ENCODE data around the gene LONRF3.

The LONRF3 gene

DNA sequence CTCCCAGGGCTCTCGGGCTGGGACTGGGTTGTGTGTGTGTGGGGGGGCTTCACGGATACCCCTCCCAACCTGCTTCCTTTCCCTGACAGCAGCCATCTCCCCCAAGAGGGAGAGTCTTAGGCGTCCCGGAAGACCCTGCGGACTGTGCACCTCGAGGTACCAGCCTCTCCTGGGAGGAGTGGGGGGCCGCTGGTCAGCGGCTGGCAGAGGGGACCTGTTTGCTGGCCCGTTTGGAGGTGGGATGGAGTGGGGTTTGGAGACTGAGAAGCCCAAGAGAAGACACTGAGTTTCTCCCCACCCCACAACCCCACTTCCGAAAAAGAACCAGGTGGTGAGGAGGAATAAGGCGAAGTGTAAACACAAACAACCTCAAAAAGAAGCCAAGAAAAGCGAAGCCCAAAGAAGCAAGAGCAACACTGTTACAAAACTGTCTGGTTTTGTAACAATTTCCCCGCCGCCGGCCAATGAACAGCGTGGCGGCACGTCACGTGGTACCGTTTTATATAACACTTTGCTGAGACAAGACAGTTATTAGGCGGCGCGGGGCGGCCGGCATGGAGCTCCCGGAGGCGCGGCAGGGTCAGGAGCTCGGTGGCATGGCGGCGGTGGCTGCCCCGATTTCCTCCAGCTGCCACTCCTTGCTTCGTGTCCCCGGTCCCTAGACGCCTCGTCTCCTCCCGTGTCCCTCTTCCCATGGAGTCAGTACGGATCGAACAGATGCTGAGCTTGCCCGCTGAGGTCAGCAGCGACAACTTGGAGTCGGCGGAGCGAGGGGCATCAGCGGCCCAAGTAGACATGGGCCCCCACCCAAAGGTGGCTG is at the start of gene LONRF3:
TSS of gene LONRF3 (plus strand) at position 531 of the 820 bp plus-strand sequence. CDS start at position 694, 163 bp downstream.
- Histone ChIP-seq H3K27me3 (ENCODE audit: insufficient read depth, low read length) (peaks cover 27% of the 10 kb centered on the region), H3K4me3 (ENCODE audit: low read depth, low read length) (peak within 1 kb of the TSS; percentile 76), H3K4me1 (ENCODE audit: control insufficient read depth, insufficient read depth, low read length, unreplicated experiment) (peaks cover 9% of the 10 kb centered on the region), H3K27ac (ENCODE audit: low read depth, low read length) (no peak within 1 kb of the TSS), H2AFZ (ENCODE audit: low read length, unreplicated experiment) (no peak within 1 kb of the TSS), H3K36me3 (ENCODE audit: insufficient read depth, low read length) (no peaks in the 10 kb centered on the region), H3K79me2 (ENCODE audit: control insufficient read depth, insufficient read depth, low read length, unreplicated experiment) (no peaks in the 10 kb centered on the region)

DNA sequence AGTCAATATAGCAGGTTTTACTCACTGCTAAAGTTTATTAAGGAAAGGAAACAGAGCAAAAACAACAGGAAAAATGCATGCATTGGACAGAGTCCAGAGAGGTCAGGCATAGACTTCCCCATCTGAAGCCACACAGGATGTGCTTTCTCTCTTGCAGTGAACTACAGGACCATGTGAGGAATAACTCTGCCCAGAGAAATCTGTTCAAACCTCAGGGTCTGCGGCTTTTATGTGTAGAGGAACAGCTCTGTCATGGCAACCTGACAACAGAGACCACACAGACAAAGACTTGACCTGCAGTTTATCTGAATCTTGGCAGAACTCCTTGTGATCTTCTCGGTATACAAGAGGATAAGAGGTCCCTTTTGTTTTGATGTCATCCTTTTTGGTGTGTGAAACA is 46.3 kb upstream of the LONRF3 start:
- Histone ChIP-seq H3K36me3 (ENCODE audit: insufficient read depth, low read length) (no peaks in the 10 kb centered on the region), H3K4me1 (ENCODE audit: control insufficient read depth, insufficient read depth, low read length, unreplicated experiment) (no peaks in the 10 kb centered on the region), H2AFZ (ENCODE audit: low read length, unreplicated experiment) (no peak overlapping the region), H3K4me3 (ENCODE audit: low read depth, low read length) (no peak overlapping the region), H3K27me3 (ENCODE audit: insufficient read depth, low read length) (no peaks in the 10 kb centered on the region), H3K27ac (ENCODE audit: low read depth, low read length) (no peak overlapping the region), H3K79me2 (ENCODE audit: control insufficient read depth, insufficient read depth, low read length, unreplicated experiment) (no peaks in the 10 kb centered on the region)

DNA sequence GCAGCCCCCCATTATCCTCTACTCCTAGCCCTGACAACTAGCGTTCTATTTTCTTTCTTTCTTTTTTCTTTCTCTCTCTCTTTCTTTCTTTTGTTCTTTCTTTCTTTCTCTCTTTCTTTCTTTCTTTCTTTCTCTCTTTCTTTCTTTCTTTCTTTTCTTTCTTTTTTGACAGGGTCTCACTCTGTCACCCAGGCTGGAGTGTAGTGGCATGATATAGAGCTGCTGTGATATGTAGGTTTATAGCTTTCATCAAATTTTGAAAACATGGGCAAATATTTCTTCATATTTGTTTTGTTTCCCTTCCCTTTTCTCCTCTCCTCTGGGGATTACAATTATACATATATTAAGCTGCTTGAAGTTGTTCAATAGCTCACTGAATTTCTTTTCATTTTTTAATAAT is 39.1 kb upstream of the LONRF3 start:
- Histone ChIP-seq H3K79me2 (ENCODE audit: control insufficient read depth, insufficient read depth, low read length, unreplicated experiment) (no peaks in the 10 kb centered on the region), H3K36me3 (ENCODE audit: insufficient read depth, low read length) (no peaks in the 10 kb centered on the region), H3K4me3 (ENCODE audit: low read depth, low read length) (no peak overlapping the region), H3K27me3 (ENCODE audit: insufficient read depth, low read length) (peaks cover 12% of the 10 kb centered on the region), H3K27ac (ENCODE audit: low read depth, low read length) (no peak overlapping the region), H2AFZ (ENCODE audit: low read length, unreplicated experiment) (no peak overlapping the region), H3K4me1 (ENCODE audit: control insufficient read depth, insufficient read depth, low read length, unreplicated experiment) (no peaks in the 10 kb centered on the region)

DNA sequence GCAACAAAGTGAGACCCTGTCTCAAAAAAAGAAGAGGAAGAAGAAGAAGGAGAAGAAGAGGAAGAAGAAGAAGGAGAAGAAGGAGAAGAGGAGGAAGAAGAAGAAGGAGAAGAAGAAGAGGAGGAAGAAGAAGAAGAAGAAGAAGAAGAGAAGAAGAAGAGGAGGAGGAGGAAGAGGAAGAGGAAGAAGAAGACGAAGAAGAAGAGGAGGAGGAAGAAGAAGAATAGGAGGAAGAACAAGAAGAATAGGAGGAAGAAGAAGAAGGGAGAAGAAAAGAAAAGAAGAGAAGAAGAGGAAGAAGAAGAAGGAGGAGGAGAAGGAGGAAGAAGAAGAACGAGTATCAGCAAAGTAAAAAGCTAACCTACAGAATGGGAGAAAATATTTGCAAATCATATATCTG is 33.3 kb upstream of the LONRF3 start:
- Histone ChIP-seq H3K4me3 (ENCODE audit: low read depth, low read length) (no peak overlapping the region), H3K79me2 (ENCODE audit: control insufficient read depth, insufficient read depth, low read length, unreplicated experiment) (no peaks in the 10 kb centered on the region), H3K27ac (ENCODE audit: low read depth, low read length) (no peak overlapping the region), H3K36me3 (ENCODE audit: insufficient read depth, low read length) (no peaks in the 10 kb centered on the region), H3K27me3 (ENCODE audit: insufficient read depth, low read length) (peaks cover 12% of the 10 kb centered on the region), H2AFZ (ENCODE audit: low read length, unreplicated experiment) (no peak overlapping the region), H3K4me1 (ENCODE audit: control insufficient read depth, insufficient read depth, low read length, unreplicated experiment) (no peaks in the 10 kb centered on the region)

DNA sequence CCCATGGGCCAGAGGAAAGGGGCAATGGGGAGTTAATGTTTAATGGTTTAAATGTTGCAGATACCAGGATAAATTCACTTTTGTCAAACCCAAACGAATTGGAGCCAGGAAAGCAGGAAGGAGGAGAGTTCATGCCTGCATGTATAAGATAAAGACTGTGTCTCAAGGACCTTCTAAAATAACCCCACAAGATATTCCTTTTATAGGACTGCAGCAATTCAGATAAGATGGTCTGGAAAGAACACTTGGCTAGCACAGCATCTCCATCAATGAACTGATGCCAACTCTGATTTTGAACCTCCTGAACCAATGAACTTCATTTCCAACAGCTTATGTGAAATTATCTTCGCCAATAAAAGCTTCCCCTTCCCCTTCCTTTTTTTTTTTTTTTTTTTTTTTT is 31.3 kb upstream of the LONRF3 start:
- Histone ChIP-seq H3K79me2 (ENCODE audit: control insufficient read depth, insufficient read depth, low read length, unreplicated experiment) (no peaks in the 10 kb centered on the region), H3K36me3 (ENCODE audit: insufficient read depth, low read length) (no peaks in the 10 kb centered on the region), H3K4me3 (ENCODE audit: low read depth, low read length) (no peak overlapping the region), H3K4me1 (ENCODE audit: control insufficient read depth, insufficient read depth, low read length, unreplicated experiment) (no peaks in the 10 kb centered on the region), H2AFZ (ENCODE audit: low read length, unreplicated experiment) (no peak overlapping the region), H3K27me3 (ENCODE audit: insufficient read depth, low read length) (no peaks in the 10 kb centered on the region), H3K27ac (ENCODE audit: low read depth, low read length) (no peak overlapping the region)

DNA sequence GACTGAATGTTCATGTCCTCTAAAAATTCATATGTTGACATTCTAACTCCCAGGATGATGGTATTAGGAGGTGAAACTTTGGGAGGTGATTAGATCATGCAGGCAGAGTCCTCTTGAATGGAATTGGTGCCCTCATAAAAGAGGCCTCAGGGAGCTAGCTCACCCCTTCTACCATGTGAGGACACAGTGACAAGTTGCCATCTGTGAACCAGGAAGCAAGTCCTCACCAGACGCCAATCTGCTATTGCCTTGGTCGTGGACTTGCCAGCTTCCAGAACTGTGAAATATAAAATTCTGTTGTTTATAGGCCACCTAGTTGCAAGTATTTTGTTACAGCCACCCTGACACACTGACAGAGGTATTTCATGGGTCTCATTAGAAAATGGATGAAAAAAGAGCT is 28.5 kb upstream of the LONRF3 start:
- no peaks in the 10 kb centered on the region for H3K4me1 ChIP-seq (ENCODE audit: control insufficient read depth, insufficient read depth, low read length, unreplicated experiment)
- no peak overlapping the region for H3K4me3 ChIP-seq (ENCODE audit: low read depth, low read length)
- no peak overlapping the region for H3K27ac ChIP-seq (ENCODE audit: low read depth, low read length)
- H3K36me3 ChIP-seq (ENCODE audit: insufficient read depth, low read length), result no peaks in the 10 kb centered on the region
- H3K27me3 ChIP-seq (ENCODE audit: insufficient read depth, low read length), result no peaks in the 10 kb centered on the region
- no peak overlapping the region for H2AFZ ChIP-seq (ENCODE audit: low read length, unreplicated experiment)
- no peaks in the 10 kb centered on the region for H3K79me2 ChIP-seq (ENCODE audit: control insufficient read depth, insufficient read depth, low read length, unreplicated experiment)

DNA sequence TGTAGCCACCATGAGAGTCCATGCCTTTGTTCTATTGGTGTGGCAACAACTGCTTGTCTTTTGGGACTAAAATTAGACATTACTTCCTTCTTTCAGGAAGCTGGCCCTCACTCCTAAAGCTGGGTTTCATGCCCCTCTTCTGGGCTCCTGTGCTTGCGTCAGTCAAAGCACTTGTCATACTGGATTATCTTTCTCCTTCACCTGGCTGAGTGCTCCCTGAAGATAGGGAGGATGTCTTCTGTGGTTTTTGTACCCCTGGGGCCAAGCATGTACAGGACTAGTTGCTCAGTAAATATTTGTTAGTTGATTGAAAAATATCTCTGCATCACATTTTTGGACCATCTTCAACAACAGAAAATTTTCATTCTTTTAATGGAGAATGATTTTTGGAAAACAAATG is 26.1 kb upstream of the LONRF3 start:
- Histone ChIP-seq H3K27me3 (ENCODE audit: insufficient read depth, low read length) (no peaks in the 10 kb centered on the region), H3K36me3 (ENCODE audit: insufficient read depth, low read length) (no peaks in the 10 kb centered on the region), H3K4me1 (ENCODE audit: control insufficient read depth, insufficient read depth, low read length, unreplicated experiment) (no peaks in the 10 kb centered on the region), H3K79me2 (ENCODE audit: control insufficient read depth, insufficient read depth, low read length, unreplicated experiment) (no peaks in the 10 kb centered on the region), H2AFZ (ENCODE audit: low read length, unreplicated experiment) (no peak overlapping the region), H3K4me3 (ENCODE audit: low read depth, low read length) (no peak overlapping the region), H3K27ac (ENCODE audit: low read depth, low read length) (no peak overlapping the region)

DNA sequence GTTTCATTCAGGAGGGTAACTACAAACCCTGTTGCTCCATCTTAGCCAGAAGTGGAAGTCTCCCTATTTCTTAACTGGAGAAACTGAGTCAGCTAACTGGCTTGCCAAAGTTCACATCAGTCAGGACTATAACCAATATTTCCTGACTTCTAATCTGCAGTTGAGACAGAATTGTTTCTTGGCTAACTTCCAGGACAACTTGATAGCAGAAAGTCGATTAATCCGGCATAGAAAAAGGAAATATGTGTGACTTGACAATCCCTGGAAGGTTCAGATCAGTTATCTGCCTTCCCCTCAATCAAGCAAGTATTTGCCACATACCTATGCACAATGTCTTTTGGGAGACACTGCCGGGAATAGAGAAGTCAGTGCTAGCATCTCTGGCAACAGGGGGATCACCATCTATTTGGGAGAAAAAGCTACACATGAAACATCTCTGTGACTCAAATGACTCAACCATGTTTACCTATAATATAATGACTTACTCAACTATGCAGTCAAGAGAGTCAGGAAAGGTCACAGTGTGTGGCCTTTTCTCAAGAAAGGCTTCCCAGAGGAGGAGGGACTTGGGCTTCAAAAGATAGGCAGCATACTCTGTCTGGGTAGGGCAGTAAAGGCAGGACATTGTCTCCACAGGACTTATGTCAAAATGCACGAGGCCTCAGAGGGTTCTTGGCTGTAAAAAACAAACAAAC is 12.4 kb upstream of the LONRF3 start:
- no peaks in the 10 kb centered on the region for H3K4me1 ChIP-seq (ENCODE audit: control insufficient read depth, insufficient read depth, low read length, unreplicated experiment)
- H3K4me3 ChIP-seq (ENCODE audit: low read depth, low read length), result no peak overlapping the region
- H3K36me3 ChIP-seq (ENCODE audit: insufficient read depth, low read length), result no peaks in the 10 kb centered on the region
- H3K27me3 ChIP-seq (ENCODE audit: insufficient read depth, low read length), result no peaks in the 10 kb centered on the region
- H3K27ac ChIP-seq (ENCODE audit: low read depth, low read length), result no peak overlapping the region
- H2AFZ ChIP-seq (ENCODE audit: low read length, unreplicated experiment), result no peak overlapping the region
- no peaks in the 10 kb centered on the region for H3K79me2 ChIP-seq (ENCODE audit: control insufficient read depth, insufficient read depth, low read length, unreplicated experiment)

DNA sequence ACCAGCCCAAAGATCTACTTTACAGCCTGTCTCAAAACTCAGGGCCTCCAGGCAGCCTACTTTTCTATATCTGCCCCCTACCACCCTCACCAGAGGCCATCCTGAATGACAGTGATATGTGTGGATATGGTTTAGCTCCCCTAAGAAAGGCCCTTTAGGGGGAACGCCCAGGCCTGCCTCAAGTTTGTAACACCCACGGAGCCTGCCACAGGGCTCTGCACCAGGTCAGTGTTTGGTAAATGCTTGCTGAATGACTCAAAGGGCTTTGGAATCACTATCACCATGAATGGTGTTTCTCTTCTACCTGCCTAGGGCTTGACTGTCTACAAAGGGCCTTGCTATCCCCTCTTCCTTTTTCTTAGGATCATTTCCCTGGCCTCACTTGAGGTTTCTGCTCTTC is 11.3 kb upstream of the LONRF3 start:
- no peaks in the 10 kb centered on the region for H3K4me1 ChIP-seq (ENCODE audit: control insufficient read depth, insufficient read depth, low read length, unreplicated experiment)

DNA sequence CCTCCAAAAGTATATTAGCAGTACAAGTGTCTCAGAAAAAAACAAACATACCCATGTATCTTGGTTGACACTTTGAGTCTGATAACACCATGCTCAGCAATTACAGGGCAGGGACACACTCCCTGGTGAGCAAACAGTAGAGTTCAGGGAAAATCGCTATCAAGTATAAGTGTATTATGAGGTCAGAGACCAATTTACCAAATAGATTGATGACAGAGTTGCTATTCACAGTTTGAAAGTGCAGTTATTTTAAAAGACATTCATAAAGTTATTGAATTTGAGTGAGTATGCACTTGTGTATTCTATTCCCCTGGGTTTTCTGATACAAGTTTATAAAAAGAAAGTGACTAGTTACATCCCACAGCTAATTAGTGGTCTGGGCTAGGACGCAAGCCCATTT is 10.2 kb upstream of the LONRF3 start:
- Histone ChIP-seq H3K4me1 (ENCODE audit: control insufficient read depth, insufficient read depth, low read length, unreplicated experiment) (no peaks in the 10 kb centered on the region), H3K36me3 (ENCODE audit: insufficient read depth, low read length) (no peaks in the 10 kb centered on the region), H3K27me3 (ENCODE audit: insufficient read depth, low read length) (0 out of 2 replicates have a peak, but pooled peaks cover 5% of the 10 kb centered on the region), H3K79me2 (ENCODE audit: control insufficient read depth, insufficient read depth, low read length, unreplicated experiment) (no peaks in the 10 kb centered on the region), H2AFZ (ENCODE audit: low read length, unreplicated experiment) (no peak overlapping the region), H3K27ac (ENCODE audit: low read depth, low read length) (no peak overlapping the region), H3K4me3 (ENCODE audit: low read depth, low read length) (no peak overlapping the region)

More for the DNA sequence above, 11.3 kb upstream of the LONRF3 start:
- Histone ChIP-seq H2AFZ (ENCODE audit: low read length, unreplicated experiment) (no peak overlapping the region), H3K4me3 (ENCODE audit: low read depth, low read length) (no peak overlapping the region), H3K27me3 (ENCODE audit: insufficient read depth, low read length) (0 out of 2 replicates have a peak, but pooled peaks cover 5% of the 10 kb centered on the region), H3K36me3 (ENCODE audit: insufficient read depth, low read length) (no peaks in the 10 kb centered on the region), H3K79me2 (ENCODE audit: control insufficient read depth, insufficient read depth, low read length, unreplicated experiment) (no peaks in the 10 kb centered on the region), H3K27ac (ENCODE audit: low read depth, low read length) (no peak overlapping the region)

DNA sequence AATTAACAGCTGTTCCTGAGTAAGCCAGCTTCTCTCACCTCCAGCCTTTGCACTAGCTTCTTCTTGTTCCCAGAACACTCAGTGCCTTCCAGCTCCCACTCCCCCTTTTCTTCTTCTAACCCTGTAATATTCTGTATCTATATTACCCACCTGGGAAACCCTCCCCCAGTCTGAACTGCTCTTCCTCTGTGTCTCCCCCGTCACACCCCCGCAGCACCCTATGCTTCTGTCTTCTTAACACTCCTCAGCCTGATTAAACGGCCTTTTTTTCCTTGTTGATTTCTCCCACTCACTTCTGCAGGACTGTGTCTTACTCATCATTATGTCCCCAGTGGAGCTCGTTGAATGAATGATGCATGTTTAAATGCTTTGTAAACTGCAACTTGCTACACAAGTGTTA is 9.0 kb upstream of the LONRF3 start:
- Histone ChIP-seq H2AFZ (ENCODE audit: low read length, unreplicated experiment) (no peak overlapping the region), H3K36me3 (ENCODE audit: insufficient read depth, low read length) (no peaks in the 10 kb centered on the region), H3K4me3 (ENCODE audit: low read depth, low read length) (no peak overlapping the region), H3K79me2 (ENCODE audit: control insufficient read depth, insufficient read depth, low read length, unreplicated experiment) (no peaks in the 10 kb centered on the region), H3K27me3 (ENCODE audit: insufficient read depth, low read length) (0 out of 2 replicates have a peak, but pooled peaks cover 5% of the 10 kb centered on the region), H3K4me1 (ENCODE audit: control insufficient read depth, insufficient read depth, low read length, unreplicated experiment) (no peaks in the 10 kb centered on the region), H3K27ac (ENCODE audit: low read depth, low read length) (no peak overlapping the region)

Measured in ACC112 (cell line).